Measurements from ENCODE around the gene CERS3.

Gene CERS3

DNA sequence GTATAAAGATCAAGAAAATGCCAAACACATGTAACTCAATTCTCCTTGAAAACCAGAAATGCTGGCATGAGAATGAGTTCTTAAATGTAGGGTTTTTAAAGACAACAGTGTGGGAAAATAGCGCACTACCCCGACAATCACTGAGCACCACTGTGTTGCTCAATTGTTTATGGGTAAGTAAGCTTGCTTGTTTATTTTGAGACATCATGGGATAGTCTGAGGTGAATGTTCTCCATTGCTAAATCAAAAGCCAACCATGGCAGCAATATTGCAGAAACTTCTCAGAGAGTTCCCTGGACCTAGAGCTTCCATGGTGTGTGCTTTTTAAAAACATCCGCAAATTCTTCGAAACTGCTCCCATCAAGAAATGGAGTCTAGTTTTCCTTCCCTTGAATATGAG is 62.7 kb downstream of the CERS3 start:
- no peak for ATAC-seq
- TF ChIP-seq ZNF8 (CRISPR knock-in tag; IDR thresholded peaks at IDR 0.05): no peak
- TF ChIP-seq, protein P1, sequence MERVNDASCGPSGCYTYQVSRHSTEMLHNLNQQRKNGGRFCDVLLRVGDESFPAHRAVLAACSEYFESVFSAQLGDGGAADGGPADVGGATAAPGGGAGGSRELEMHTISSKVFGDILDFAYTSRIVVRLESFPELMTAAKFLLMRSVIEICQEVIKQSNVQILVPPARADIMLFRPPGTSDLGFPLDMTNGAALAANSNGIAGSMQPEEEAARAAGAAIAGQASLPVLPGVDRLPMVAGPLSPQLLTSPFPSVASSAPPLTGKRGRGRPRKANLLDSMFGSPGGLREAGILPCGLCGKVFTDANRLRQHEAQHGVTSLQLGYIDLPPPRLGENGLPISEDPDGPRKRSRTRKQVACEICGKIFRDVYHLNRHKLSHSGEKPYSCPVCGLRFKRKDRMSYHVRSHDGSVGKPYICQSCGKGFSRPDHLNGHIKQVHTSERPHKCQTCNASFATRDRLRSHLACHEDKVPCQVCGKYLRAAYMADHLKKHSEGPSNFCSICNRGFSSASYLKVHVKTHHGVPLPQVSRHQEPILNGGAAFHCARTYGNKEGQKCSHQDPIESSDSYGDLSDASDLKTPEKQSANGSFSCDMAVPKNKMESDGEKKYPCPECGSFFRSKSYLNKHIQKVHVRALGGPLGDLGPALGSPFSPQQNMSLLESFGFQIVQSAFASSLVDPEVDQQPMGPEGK (CRISPR knock-in tag; IDR thresholded peaks at IDR 0.05; ENCODE audit: borderline replicate concordance): no peak

- ATAC-seq: no peak
- no peak for TF ChIP-seq POU6F1 (CRISPR knock-in tag; IDR thresholded peaks at IDR 0.05; ENCODE audit: borderline replicate concordance, low read depth)
- TF ChIP-seq CSRNP3 (CRISPR knock-in tag; IDR thresholded peaks at IDR 0.05): no peak
- no peak for TF ChIP-seq ISL1 (CRISPR knock-in tag; IDR thresholded peaks at IDR 0.05)
- TF ChIP-seq, protein P1 (CRISPR knock-in tag; IDR thresholded peaks at IDR 0.05; ENCODE audit: borderline replicate concordance): no peak
- TF ChIP-seq TCF4 (CRISPR knock-in tag; IDR thresholded peaks at IDR 0.05; ENCODE audit: borderline replicate concordance): no peak
- TF ChIP-seq RARB (CRISPR knock-in tag; IDR thresholded peaks at IDR 0.05): no peak
- TF ChIP-seq PPARA (CRISPR knock-in tag; IDR thresholded peaks at IDR 0.05; ENCODE audit: borderline replicate concordance): no peak
- TF ChIP-seq BACH2 (CRISPR knock-in tag; IDR thresholded peaks at IDR 0.05; ENCODE audit: borderline replicate concordance): no peak
- TF ChIP-seq ZNF8 (CRISPR knock-in tag; IDR thresholded peaks at IDR 0.05): no peak
- no peak for TF ChIP-seq ZFP30 (CRISPR knock-in tag; IDR thresholded peaks at IDR 0.05)
- TF ChIP-seq ZNF565 (CRISPR knock-in tag; conservative IDR thresholded peaks at IDR 0.05; ENCODE audit: low read depth): no peak
- TF ChIP-seq SNAI2 (CRISPR knock-in tag; IDR thresholded peaks at IDR 0.05): no peak
- TF ChIP-seq, protein P2, sequence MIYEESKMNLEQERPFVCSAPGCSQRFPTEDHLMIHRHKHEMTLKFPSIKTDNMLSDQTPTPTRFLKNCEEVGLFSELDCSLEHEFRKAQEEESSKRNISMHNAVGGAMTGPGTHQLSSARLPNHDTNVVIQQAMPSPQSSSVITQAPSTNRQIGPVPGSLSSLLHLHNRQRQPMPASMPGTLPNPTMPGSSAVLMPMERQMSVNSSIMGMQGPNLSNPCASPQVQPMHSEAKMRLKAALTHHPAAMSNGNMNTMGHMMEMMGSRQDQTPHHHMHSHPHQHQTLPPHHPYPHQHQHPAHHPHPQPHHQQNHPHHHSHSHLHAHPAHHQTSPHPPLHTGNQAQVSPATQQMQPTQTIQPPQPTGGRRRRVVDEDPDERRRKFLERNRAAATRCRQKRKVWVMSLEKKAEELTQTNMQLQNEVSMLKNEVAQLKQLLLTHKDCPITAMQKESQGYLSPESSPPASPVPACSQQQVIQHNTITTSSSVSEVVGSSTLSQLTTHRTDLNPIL (CRISPR knock-in tag; IDR thresholded peaks at IDR 0.05; ENCODE audit: low read depth): no peak
- no peak for TF ChIP-seq CSDC2 (CRISPR knock-in tag; IDR thresholded peaks at IDR 0.05)
- TF ChIP-seq, protein P3, sequence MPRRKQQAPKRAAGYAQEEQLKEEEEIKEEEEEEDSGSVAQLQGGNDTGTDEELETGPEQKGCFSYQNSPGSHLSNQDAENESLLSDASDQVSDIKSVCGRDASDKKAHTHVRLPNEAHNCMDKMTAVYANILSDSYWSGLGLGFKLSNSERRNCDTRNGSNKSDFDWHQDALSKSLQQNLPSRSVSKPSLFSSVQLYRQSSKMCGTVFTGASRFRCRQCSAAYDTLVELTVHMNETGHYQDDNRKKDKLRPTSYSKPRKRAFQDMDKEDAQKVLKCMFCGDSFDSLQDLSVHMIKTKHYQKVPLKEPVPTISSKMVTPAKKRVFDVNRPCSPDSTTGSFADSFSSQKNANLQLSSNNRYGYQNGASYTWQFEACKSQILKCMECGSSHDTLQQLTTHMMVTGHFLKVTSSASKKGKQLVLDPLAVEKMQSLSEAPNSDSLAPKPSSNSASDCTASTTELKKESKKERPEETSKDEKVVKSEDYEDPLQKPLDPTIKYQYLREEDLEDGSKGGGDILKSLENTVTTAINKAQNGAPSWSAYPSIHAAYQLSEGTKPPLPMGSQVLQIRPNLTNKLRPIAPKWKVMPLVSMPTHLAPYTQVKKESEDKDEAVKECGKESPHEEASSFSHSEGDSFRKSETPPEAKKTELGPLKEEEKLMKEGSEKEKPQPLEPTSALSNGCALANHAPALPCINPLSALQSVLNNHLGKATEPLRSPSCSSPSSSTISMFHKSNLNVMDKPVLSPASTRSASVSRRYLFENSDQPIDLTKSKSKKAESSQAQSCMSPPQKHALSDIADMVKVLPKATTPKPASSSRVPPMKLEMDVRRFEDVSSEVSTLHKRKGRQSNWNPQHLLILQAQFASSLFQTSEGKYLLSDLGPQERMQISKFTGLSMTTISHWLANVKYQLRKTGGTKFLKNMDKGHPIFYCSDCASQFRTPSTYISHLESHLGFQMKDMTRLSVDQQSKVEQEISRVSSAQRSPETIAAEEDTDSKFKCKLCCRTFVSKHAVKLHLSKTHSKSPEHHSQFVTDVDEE (CRISPR knock-in tag; IDR thresholded peaks at IDR 0.05): no peak
- no peak for TF ChIP-seq ZNF70 (CRISPR knock-in tag; IDR thresholded peaks at IDR 0.05)
Measured at GRCh38 chr15:100464888-100465287, 63.9 kb downstream of the CERS3 start.

DNA sequence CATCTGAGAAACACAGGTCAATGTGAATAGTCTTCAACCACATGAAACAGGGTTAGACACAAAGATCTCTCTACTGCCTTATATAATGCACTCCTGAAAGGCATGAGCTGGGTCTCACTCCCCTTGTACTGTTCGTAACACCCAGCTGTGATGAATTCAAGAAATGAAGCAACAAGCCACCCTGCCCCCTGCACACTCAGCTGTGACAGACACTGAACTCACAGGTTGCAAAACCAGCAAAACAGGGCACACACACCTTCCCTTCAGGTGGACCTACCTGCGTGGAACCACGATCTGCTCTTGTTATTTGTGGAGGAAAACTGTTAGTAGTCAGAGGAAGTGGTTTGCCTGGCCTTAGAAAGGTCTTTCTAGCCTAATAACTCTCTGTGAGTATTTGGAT is 64.5 kb downstream of the CERS3 start:
- TF ChIP-seq ZNF70 (CRISPR knock-in tag; IDR thresholded peaks at IDR 0.05): no peak
- no peak for TF ChIP-seq ESRRG (CRISPR knock-in tag; IDR thresholded peaks at IDR 0.05)
- no peak for TF ChIP-seq PPARA (CRISPR knock-in tag; IDR thresholded peaks at IDR 0.05; ENCODE audit: borderline replicate concordance)
- no peak for TF ChIP-seq CSDC2 (CRISPR knock-in tag; IDR thresholded peaks at IDR 0.05)
- TF ChIP-seq, protein P3 (CRISPR knock-in tag; IDR thresholded peaks at IDR 0.05): no peak
- no peak for TF ChIP-seq BACH2 (CRISPR knock-in tag; IDR thresholded peaks at IDR 0.05; ENCODE audit: borderline replicate concordance)
- no peak for TF ChIP-seq ISL1 (CRISPR knock-in tag; IDR thresholded peaks at IDR 0.05)
- TF ChIP-seq, protein P1 (CRISPR knock-in tag; IDR thresholded peaks at IDR 0.05; ENCODE audit: borderline replicate concordance): no peak
- TF ChIP-seq RARB (CRISPR knock-in tag; IDR thresholded peaks at IDR 0.05): no peak
- TF ChIP-seq ZNF565 (CRISPR knock-in tag; conservative IDR thresholded peaks at IDR 0.05; ENCODE audit: low read depth): no peak
- TF ChIP-seq OSR1 (CRISPR knock-in tag; IDR thresholded peaks at IDR 0.05): no peak
- ATAC-seq: no peak
